ENCODE results near the gene LKAAEAR1.

The LKAAEAR1 gene

DNA sequence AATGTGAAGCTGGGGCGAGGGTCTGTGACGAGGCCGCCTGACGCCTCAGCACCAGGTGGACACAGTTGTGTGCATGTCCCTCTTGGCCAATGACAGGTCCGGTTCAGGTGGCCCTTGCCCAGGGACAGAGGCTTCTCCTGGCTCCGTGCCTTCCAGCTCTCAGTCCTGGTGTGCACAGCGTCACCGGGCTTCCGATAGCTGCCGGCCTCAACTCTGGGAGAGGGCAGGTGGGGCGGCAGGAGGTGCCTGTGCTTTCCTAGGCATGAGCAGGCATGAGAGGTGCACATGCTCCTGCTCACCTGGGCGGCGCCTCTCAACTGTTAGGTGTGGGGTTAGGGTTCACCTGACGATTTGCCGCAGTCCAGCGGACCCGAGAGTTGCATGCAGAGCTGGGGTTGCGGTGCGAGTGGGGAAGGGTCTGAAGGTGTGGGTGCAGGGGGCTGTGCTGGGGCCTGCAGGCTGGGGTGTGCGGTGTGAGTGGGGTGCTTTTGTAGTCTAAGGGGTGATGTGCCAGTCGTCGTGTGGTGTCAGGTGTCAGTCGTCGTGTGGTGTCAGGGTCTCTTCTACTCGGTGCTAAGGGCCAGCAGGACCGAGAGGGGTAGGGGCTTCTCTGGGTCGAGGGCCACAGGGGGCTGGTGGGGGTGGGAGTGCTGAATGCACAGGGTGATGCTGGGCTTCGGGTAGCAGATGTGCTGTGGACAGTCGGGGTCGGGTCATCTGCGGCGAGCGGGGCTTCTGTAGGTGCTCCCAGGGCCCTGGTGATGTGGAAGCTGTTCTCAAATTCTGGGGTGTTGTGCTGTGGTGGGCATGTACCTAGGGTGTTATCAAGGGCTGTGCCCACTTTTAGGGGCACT, 31.0 kb downstream of the LKAAEAR1 start:
- DNase-seq (ENCODE audit: low read depth in 2 of 2, low spot score in 1 of 2), result no peak

DNA sequence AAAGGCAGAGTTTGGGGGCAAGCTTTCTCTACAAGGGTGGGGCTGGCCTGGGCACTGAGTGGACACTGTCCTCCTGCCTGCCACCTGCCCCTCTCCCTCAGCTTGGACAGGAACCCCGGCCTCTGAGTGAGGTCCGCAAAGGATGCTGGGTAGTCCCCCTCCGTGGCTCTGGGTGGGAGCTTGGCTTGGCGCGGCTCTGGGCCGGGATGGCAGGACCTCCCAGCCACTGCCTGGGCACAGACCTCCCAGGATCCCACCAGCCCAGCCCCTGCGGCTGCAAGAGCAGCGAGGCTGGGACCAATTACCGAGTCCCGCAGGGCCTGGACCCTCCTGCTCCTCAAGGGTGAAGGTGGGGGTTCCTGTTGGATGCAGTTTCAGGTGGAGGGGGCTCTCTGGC, 31.9 kb downstream of the LKAAEAR1 start:
- DNase-seq (ENCODE audit: low read depth in 2 of 2, low spot score in 1 of 2), result no peak

DNA sequence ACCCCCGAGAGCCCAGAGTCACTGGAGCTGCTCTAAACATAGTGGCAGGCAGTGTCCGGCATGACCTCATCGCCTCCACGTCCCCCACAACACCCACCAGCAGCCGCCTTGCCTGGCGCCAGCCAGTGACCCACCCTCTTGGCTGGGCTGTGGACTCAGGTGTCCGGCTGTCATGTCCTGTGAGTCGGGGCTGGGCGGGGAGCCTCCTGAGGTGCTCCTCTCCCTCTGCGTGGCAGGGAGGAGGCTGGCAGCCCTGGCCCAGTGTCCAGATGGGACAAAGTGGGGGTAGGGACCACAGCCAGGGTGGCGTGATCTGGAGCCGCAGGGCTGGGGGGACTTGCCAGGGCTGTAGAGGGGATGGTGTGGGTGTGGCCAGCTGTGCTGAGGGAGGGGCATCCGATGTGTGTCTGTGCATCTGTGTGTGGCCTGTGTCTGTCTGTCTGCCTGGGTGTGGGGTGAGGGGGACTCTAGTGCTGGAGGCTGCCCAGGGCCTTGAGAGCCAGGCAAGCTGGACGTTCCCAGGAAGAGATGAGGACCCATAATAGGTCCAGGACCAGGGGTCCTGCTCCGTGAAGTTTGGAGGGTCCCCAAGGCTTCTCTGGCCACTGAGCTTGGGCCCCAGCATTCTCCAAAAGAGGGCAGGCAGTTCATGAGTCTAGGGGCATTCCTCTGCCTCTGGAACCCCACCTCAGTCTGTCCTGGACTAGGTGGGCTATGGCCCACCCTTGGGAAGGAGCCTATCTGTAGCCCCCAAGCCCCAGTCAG, 32.5 kb downstream of the LKAAEAR1 start:
- DNase-seq (ENCODE audit: low read depth in 2 of 2, low spot score in 1 of 2), result no peak

DNA sequence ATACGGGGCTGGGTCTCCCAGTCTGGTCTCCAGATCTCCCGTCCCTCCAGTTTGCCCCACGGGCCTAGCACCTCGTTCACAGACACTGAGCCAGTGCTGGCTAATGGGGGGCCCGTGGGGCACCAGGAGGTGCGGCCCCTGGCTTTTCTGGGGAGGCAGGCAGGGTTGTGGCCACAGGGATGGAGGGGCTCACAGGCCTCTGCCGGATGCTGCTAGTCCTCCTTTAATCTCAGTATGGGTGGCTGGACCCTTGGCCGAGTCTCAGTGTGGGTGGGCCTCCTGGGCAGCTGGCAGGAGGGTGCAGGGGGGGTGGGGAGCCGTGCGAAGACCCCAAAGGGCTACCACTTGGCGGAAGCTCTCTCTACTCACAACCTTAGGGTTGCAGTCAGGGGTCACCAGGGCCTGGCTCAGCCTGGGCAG, 33.2 kb downstream of the LKAAEAR1 start:
- no peak for DNase-seq (ENCODE audit: low read depth in 2 of 2, low spot score in 1 of 2)

DNA sequence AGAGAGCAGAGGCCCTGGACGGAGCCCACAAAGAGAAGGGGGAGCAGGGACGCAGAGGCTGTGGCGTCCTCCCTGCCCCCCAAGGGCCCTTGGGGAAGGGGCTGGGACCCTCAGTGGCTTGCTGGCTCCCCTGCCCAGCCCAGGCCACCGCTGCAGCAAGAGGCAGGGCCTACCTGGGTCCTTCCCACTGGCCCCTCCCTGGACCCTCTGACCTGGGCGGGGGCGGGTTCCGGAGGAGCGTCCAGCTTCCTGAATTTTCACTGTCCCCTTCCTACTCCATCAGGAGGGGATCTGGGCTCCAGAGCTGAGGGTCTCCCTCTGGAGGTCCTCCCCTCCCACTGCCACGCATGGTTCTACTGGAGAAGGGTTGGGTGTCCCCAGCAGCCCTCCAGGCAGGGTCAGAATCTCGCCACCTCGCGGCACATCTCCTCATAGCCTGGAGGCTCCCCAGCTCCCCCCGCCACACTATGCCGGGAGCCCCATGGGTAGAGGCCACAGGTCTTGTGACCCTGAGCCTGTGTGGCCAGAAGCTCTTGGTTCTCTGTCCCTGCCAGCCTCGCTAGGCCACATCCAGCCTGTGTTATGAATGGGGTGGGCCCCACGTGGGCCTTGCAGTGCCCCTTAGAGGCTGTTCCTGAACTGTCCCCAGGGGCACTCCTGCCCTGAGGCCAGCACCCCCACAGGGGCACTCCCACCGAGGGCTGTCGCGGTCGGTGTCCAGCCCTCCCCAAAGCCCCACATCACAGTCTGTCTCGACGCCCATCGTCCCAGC, 33.8 kb downstream of the LKAAEAR1 start:
- no peak for DNase-seq (ENCODE audit: low read depth in 2 of 2, low spot score in 1 of 2)

DNA sequence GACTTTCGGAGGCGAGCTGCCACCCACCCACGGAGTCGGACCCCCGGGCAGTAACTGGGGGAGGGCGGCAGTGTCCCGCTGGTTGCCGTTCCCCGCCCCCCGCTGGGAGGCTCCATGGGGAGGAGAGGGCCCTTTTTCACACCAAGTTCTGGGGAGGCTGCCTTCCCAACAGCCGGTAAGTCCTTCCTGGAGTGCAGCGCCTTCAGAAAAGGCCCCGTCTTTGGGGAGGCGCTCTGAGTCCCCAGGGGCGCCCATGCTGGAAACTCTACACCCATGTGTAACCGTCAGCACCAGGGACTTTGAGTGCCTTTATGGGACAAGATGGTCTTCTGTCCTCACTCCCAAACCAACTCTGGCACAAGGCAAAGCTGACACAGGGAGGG, 34.3 kb downstream of the LKAAEAR1 start:
- DNase-seq (ENCODE audit: low read depth in 2 of 2, low spot score in 1 of 2), result no peak

DNA sequence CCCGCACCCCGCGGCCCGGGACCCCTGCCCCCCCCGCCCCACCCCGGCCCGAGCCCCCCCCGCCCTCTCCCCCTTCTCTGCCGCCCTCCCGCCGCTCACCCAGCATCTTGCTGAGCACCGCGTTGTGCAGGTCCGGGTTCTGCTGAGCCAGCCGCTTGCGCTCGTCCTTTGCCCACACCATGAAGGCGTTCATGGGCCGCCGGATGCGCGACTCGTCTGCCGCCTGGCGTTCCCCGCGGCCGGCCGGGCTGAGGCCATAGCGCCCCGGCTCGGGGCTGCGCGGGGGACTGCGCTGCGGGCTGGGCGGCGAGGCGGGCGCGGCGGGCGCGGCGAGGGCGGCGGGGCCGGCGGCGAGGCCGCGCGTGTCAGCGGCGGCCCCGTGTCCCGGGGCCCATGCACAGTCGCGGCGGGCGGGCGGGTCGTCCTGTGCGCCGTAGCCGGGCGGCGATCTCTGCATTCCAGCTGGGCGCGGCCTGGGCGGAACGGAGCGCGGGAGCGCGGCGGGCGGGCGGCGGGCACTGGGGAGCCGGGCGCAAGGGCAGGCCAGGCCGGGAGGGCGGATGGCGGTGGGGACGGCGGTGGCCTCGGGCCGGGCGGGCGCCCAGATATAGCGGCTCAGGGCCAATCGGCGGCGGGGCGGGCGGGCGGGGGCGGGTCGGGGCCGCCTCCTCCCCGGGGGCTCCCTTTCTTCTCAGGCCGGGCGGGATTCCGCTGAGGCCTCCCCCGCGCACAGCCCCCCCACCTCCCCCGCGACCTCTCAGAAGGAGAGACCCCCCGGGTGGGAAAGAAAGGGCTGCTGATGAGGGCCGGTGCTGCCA, 34.9 kb downstream of the LKAAEAR1 start, which contains the start of gene SOX18:
SOX18 (minus strand) TSS at position 580 of the 818 bp plus-strand sequence; CDS start at position 457, 123 bp downstream.
- no peak for DNase-seq (ENCODE audit: low read depth in 2 of 2, low spot score in 1 of 2)

DNA sequence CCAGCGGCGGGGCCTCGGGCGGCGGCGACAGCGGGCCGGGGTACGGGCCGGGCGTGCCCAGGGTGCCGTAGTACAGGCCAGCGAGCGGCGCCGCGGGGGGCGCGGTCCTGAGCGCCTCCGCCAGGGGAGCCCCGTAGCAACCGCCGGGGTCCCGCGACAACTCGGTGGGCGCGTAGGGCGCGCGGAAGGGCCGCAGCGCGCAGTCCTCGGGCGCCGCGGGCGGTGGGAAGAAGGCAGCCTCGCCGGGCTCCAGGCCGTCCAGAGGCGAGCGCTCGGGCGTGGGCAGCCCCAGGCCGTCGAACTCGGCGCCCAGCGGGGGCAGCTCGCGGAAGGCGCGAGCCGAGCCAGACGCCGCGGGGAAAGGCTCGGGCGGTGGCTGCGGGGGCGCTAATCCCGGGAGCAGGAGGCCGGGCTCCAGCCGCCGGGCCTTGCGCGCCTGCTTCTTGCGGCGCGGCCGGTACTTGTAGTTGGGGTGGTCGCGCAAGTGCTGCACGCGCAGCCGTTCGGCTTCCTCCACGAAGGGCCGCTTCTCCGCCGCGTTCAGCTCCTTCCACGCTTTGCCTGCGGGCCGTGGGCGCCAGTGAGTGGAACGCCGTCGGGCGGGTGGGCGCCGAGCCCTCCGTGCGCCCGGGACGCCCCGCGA, 35.7 kb downstream of the LKAAEAR1 start:
- no peak for DNase-seq (ENCODE audit: low read depth in 2 of 2, low spot score in 1 of 2)

DNA sequence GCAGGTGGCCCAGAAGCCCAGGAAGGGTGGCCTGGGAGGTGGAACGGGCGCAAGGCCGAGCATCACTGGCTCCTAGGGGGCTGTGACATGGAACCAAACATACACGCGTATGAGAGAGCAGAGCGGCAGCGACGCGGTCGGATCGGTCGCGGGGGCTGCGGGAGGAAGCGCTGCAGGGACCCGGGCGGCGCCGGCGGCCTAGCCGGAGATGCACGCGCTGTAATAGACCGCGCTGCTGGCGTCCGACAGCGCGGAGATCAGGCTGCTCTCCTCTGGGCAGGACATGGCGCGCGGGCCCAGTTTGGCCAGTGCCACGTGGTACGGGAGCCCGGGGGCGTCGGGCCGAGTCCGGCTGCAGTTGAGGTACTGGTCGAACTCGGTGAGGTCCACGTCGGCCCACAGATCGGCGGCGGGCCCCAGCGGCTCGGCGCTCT, 36.2 kb downstream of the LKAAEAR1 start:
- DNase-seq (ENCODE audit: low read depth in 2 of 2, low spot score in 1 of 2), result no peak

DNA sequence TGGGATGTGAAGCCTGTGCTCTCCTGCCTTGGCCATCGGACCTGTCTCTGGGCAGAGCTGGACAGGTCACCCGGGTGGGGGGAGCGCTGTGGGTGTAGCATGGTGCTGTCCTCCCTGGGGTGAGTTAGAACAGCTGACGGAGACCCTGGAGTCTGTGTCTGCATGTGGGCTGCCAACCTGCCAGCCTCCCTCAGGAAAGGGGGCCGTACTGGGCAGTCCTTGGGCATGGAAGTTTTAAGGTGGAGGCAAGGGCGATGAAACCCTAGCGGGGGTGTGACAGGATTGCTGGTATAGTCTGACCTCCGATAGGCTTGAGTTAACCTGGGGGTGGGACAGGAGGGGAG, 37.2 kb downstream of the LKAAEAR1 start:
- DNase-seq (ENCODE audit: low read depth in 2 of 2, low spot score in 1 of 2), result no peak

DNA sequence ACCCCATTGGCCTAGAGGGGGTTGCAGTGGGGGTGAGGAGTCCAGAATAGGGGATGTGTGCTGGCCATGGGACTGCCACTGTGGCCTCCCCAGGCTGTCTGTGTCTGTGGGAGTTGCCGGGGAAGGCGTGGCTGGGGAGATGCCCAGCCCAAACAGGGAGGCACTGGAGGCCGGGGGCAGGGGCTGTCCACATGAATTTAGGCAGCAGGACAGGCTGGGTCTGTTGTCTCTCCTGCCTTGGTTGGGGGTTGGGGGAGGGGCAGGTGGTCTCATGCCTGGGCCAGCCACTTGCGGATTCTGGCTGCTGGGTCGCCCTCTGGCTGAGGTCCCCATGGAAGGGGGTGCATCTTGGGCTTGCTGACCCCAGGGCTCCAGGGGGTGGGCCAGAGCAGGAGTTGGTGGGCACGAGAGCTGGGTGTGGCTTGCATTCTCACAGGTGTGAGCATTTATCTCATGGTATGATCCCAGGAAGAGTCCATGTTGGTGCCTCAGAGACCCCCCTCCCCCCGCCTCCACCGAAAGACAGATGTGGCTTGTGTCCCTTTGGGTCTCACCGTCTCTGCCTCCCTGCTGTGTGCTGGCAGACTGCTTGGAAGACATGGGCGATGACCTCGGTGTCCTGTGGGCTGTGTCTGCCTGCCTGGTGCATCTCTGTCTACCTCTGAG, 38.7 kb downstream of the LKAAEAR1 start:
- no peak for DNase-seq (ENCODE audit: low read depth in 2 of 2, low spot score in 1 of 2)

DNA sequence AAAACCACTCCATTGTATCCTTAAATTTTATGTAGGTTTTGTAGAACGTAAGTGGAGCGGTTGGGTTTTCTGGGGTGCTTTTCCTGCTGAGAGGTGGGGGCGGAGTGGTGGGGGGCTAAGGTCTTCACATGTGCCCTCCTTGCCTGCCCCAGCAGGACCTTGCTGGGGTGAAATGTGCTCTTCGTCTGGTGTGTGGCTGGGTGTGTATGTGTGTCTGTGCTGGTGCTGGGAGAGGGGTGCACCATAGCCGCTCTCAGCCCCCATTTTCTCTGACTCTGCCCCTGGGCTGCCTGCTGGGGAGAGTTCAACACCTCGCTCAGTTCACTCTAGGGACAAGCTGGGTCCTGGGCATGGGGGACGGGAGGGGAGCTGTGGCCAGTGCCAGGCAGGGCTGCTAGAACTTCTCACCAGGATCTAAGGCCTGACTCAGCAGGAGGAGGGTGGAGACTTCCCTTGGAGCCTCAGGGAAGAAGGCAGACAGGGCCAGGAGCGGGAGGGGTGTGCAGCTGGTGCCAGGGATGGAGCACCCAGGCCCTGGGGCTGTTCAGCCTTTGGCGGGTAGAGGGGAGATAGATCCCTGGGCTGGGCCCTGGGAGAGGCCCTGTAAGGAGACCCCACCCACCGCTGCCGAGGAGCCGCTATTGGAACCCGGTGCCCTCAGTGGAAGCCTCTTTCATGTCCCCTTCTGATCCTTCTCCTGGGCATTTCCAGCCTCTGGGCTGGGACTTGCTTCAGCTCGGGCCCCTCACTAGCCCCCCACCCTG, 39.5 kb downstream of the LKAAEAR1 start:
- DNase-seq (ENCODE audit: low read depth in 2 of 2, low spot score in 1 of 2), result no peak

DNA sequence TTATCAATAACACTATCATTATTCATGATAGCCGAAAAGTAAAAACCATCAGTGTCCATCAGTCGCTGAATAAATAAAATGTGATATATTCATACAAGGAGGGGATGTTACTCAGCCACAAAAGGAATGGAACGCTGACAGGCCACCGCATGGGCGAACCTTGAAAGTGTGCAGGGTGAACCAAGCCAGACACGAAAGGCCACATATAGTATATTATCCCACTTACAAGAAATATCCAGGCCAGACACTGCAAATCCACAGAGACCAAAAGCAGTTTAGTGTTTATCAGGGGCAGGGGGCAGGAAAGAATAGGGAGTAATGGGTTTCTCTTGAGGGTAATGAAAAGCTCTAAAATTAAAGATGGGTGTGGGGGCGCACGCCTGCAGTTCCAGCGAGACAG, 40.4 kb downstream of the LKAAEAR1 start:
- DNase-seq (ENCODE audit: low read depth in 2 of 2, low spot score in 1 of 2), result no peak

DNA sequence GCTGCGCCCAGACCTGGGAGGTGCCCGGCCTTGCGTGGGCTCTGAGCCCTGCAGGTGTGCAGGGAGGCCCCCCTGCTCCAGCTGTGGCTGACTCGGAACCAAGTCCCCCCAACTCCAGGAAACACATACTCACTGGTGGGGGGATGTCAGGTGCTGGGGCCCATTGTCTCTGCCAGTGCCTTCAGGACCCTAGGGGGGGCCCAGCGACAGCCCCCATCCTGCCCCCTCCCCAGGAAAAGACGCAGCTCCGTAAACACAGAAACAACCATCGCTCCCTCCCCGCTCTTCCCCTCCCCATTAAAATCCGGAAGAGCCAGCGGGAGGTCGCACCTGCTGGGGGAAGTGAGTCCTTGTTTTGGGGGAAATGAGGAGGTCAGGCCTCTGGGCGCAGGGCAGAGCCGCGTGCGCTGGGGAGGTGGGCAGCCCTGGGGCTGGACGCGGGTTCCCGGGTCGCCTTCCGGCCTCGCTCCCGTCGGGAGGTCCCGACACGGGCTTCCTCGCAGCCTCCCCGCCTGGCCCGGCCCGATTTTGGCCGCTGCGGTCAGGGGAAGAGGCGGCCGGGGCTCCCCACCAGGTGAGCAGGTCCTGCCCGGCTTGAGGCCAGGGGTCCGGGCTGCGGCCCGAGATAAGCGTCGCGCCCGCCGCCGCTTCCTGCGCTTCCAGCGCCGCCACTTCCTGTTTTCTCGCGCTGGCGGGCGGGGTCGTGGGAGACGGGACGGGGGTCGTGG, 42.0 kb downstream of the LKAAEAR1 start:
- DNase-seq (ENCODE audit: low read depth in 2 of 2, low spot score in 1 of 2), result no peak

DNA sequence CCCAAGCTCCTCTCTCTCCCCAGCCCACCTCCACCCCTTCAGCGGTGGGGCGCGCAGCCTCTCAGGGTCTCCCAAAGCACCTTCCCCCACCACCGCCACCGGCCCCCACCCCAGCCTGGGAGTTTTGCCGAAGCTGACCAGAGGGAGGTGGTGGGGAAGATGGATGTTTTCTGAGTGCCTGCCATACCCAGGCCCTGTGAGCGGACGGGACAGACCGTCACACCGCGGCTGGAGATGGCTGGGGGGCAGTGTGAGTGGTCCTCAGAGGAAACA, 42.5 kb downstream of the LKAAEAR1 start:
- no peak for DNase-seq (ENCODE audit: low read depth in 2 of 2, low spot score in 1 of 2)

DNA sequence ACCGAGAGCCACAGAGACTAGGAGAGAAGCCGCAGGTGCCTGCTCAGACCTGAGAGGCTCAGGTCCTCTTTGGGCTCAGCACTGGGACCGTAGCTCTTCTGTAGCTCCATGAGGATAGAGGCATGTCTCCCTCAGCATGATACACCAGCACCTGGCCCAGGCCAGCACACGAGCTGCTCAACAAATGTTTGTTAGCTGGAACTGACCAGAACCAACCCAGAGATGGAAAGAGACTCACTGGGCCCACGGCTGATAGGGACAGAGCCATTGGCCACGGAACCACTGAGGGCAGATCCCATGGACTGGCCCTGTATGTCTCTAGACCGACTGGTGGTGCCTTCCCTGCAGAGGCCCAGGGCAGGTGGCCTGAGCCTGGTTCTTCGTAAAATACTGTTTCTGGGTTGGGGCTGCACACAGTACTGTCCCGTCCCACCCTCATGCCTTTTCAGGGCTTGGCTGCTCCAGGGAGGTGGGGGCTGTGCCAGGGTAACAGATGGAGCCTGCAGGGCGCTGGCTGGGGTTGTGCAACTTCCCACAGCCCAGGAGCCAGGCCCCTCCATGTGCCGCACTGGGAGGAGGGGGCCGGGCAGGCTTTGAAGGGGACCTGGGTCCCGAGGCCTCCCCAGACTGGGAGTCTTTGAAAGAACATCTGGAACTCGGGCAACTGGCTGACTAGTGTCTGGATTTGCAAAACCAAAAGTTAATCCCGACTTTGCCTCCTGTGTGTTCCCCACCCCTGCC, 43.0 kb downstream of the LKAAEAR1 start:
- DNase-seq (ENCODE audit: low read depth in 2 of 2, low spot score in 1 of 2), result no peak

DNA sequence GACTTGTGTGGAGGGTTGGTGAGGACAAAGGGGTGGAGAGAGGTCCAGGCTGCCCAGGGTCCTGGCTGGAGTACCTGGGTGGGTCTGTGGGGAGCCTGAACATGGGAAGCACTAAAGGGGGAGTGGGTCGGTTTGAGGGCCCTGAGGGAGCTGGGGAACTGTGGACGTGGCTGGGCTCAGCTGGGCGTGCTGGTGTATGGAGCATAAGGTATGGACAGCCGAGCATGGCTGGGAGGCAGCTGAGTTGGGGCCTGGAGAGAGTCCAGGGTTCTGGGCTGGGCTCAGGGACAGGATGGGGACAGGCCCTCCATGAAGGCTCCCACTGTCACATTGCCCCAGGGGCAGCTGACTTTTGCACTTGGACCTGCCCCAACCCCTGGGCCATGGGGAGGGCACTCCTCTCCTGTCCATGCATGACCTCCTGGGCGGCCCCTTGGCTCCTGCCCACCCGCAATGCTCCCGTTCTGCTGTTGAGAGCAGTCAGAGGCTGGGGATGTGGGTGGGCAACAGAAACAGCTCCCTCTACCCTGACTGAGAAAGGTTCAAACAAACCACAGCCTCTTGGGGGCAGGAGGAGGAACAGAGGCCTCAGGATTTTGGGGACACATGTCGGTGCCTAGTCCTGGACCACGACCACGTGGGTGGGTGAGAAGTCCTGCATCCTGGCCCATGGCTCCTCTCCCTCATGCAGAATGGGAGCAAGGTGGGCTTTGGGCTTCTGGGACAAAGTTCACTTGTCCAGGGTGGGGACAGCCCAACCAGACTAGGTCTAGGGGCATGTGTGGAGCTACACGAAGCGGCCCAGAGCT, 43.8 kb downstream of the LKAAEAR1 start:
- no peak for DNase-seq (ENCODE audit: low read depth in 2 of 2, low spot score in 1 of 2)

Data from stimulated activated CD8-positive, alpha-beta memory T cell treated with anti-CD3 and anti-CD28 coated beads, Interleukin-4, amount 100 ng/mL, for 4 hours (primary cell).